HCT116 (cell line): ENCODE results near the gene DCUN1D1.

Experiments
- CEBPB ChIP-seq: IDR thresholded peaks from 2 replicates; pipeline ENCODE4 v1.6.1; 2012; ENCODE audit warnings: low read depth
- CTCF ChIP-seq, 3 experiments: fragments of 200-600 bp in 1 of 3; sonication (generic) in 1 of 3; IDR thresholded peaks in 2 of 3; conservative IDR thresholded peaks in 1 of 3; 2 replicates each; pipeline ENCODE4 v1.5.1; 2012 to 2017; ENCODE audit warnings: low read depth in 2 of 3, low read length in 2 of 3, antibody characterized with exemption in 1 of 3, borderline replicate concordance in 1 of 3, control low read depth in 1 of 3, mild to moderate bottlenecking in 1 of 3, mixed read lengths in 1 of 3, mixed run types in 1 of 3, moderate library complexity in 1 of 3; ENCODE audit not compliant: insufficient read depth in 1 of 3
- ELF1 ChIP-seq: IDR thresholded peaks from 2 replicates; pipeline ENCODE4 v1.6.1; 2012; ENCODE audit warnings: low read depth, borderline replicate concordance
- EZH2phosphoT487 ChIP-seq: fragments of 200-600 bp; IDR thresholded peaks from 2 replicates; pipeline ENCODE4 v1.6.1; 2018; ENCODE audit warnings: antibody characterized with exemption, borderline replicate concordance
- FOSL1 ChIP-seq: IDR thresholded peaks from 2 replicates; pipeline ENCODE4 v1.6.1; 2012; ENCODE audit warnings: low read depth
- JUND ChIP-seq: IDR thresholded peaks from 2 replicates; pipeline ENCODE4 v1.6.1; 2012
- MAX ChIP-seq: IDR thresholded peaks from 2 replicates; pipeline ENCODE4 v1.6.1; 2012
- POLR2A ChIP-seq: IDR thresholded peaks from 2 replicates; pipeline ENCODE4 v1.7.0; 2011; ENCODE audit warnings: borderline replicate concordance; ENCODE audit not compliant: insufficient read depth, insufficient read length; ENCODE audit errors: extremely low read depth
- POLR2AphosphoS5 ChIP-seq: IDR thresholded peaks from 2 replicates; pipeline ENCODE4 v1.6.1; 2011; ENCODE audit warnings: mild to moderate bottlenecking, low read depth, low read length, moderate library complexity
- RAD21 ChIP-seq: IDR thresholded peaks from 2 replicates; pipeline ENCODE4 v1.6.1; 2012; ENCODE audit warnings: low read depth, mild to moderate bottlenecking
- SIN3A ChIP-seq: IDR thresholded peaks from 2 replicates; pipeline ENCODE4 v1.6.1; 2012; ENCODE audit warnings: low read depth
- SRF ChIP-seq: IDR thresholded peaks from 2 replicates; pipeline ENCODE4 v1.6.1; 2012; ENCODE audit warnings: low read depth
- ZBTB33 ChIP-seq: IDR thresholded peaks from 2 replicates; pipeline ENCODE4 v1.6.1; 2011; ENCODE audit warnings: mild to moderate bottlenecking, low read length, moderate library complexity; ENCODE audit not compliant: insufficient replicate concordance; ENCODE audit errors: extremely low read depth

GRCh38 chr3:182948305-182948704 is 32.0 kb downstream of the DCUN1D1 start:
- TF ChIP-seq POLR2A (no peak), SRF (no peak), ZBTB33 (no peak), POLR2AphosphoS5 (no peak), CTCF (IDR thresholded peaks at IDR 0.05 in 2 of 3, conservative IDR thresholded peaks at IDR 0.05 in 1 of 3; ENCODE audit: borderline replicate concordance in 1 of 3, insufficient read depth in 1 of 3, low read depth in 2 of 3, low read length in 2 of 3) (no peak), JUND (no peak), CEBPB (no peak), EZH2phosphoT487 (no peak), MAX (no peak), SIN3A (no peak), FOSL1 (no peak), ELF1 (no peak), RAD21 (no peak)
